ENCODE measurements around the gene DMC1. TPM values are rescaled to one million over a fixed set of nuclear protein-coding genes. Genes with fewer than 3 reads are reported as not detected.
A peak's percentile ranks its signal among the peaks of the same experiment; 100 is the strongest.

DMC1 gene
- total and polyA plus RNA-seq, 2 donors (not counting 3 experiments of a cell fraction or from before 2014, with no cell fraction given): 0.22 to 0.91 TPM

DNA sequence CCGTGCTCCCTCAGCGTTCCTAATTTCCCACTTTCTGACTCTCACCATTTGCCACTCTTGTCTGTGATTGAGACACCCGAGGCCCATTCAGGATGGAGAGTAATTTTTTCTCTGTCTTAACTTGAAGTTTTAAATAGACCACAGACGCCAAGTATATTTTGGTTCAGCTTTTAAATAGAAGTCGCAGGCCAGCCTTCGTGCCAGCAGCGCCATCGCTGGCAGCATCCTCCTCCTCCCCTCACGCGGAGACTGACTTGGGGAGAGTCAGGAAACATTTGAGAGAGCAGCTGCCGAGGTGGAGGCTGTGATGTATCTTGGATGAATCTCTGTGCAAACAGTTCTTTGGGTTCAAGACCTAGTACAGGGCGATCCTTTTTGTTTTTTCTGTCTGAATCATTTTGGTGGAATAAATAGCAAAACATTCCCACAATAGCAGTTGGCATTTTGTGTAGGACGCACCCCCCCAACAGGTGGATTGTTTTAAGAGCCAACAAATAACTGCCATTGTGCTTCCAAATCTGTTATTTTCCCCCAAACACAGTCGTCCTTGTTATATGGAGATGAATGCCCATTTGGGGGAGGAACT lies 889 bp upstream of the DMC1 start:
- intact Hi-C loops (cut with micrococcal nuclease) (loop anchor here (1.0 to 10.0 kb wide), 3 partner anchors 66 to 519 kb away; no protein-coding TSS in a partner anchor), dilution Hi-C loops (cut with MboI; ENCODE audit: extremely low pct_ligation_motif_present, low sequenced_read_pairs) (no loop called here)
- peak overlapping the region; percentile 79 for H2AFZ ChIP-seq (ENCODE audit: low read depth, low read length)
- peaks cover 0 to 2% of the 10 kb centered on the region in 2 experiments for H3K27me3 ChIP-seq (ENCODE audit: control insufficient read depth in 2 of 2, insufficient read depth in 2 of 2, low read length in 2 of 2)
- no peaks in the 10 kb centered on the region for H3K36me3 ChIP-seq (ENCODE audit: control insufficient read depth in 2 of 2, extremely low read depth in 1 of 2, insufficient read depth in 2 of 2, low read length in 2 of 2)
- H4K20me1 ChIP-seq (replicated peaks; ENCODE audit: control insufficient read depth, extremely low read depth, insufficient read depth, low read length): no peaks in the 10 kb centered on the region
- no peak for TF ChIP-seq FOS (IDR thresholded peaks at IDR 0.05; ENCODE audit: borderline replicate concordance, insufficient read depth, low read length)
- TF ChIP-seq, protein P1, sequence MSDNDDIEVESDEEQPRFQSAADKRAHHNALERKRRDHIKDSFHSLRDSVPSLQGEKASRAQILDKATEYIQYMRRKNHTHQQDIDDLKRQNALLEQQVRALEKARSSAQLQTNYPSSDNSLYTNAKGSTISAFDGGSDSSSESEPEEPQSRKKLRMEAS (IDR thresholded peaks at IDR 0.05; ENCODE audit: insufficient read depth, insufficient read length): no peak
- no peak for TF ChIP-seq GATA2 (IDR thresholded peaks at IDR 0.05; ENCODE audit: insufficient read depth, insufficient read length, low read depth, low read length)
- TF ChIP-seq, protein P2, sequence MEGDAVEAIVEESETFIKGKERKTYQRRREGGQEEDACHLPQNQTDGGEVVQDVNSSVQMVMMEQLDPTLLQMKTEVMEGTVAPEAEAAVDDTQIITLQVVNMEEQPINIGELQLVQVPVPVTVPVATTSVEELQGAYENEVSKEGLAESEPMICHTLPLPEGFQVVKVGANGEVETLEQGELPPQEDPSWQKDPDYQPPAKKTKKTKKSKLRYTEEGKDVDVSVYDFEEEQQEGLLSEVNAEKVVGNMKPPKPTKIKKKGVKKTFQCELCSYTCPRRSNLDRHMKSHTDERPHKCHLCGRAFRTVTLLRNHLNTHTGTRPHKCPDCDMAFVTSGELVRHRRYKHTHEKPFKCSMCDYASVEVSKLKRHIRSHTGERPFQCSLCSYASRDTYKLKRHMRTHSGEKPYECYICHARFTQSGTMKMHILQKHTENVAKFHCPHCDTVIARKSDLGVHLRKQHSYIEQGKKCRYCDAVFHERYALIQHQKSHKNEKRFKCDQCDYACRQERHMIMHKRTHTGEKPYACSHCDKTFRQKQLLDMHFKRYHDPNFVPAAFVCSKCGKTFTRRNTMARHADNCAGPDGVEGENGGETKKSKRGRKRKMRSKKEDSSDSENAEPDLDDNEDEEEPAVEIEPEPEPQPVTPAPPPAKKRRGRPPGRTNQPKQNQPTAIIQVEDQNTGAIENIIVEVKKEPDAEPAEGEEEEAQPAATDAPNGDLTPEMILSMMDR (IDR thresholded peaks at IDR 0.05; ENCODE audit: extremely low read depth in 1 of 2, insufficient read depth in 1 of 2, low read depth in 1 of 2, low read length in 2 of 2): no peak
- TF ChIP-seq EZH2 (IDR thresholded peaks at IDR 0.05; ENCODE audit: borderline replicate concordance, low read depth, low read length, severe bottlenecking): no peak
- TF ChIP-seq POLR2A (IDR thresholded peaks at IDR 0.05; ENCODE audit: low read depth, low read length): no peak
- TF ChIP-seq JUN (IDR thresholded peaks at IDR 0.05; ENCODE audit: borderline replicate concordance, insufficient read depth, insufficient read length, low read depth): no peak
- H3K27ac ChIP-seq (ENCODE audit: insufficient read depth, low read depth, low read length): no peak overlapping the region
- DNase-seq (ENCODE audit: low read depth, low spot score) (no peak), FAIRE-seq (peak; percentile 62)
- TSS peak; percentile 75 for BruUV-seq (replicated peaks)
- peak overlapping the region; percentile 43 for H3K9ac ChIP-seq (replicated peaks; ENCODE audit: extremely low read depth, insufficient read depth, low read length)
- H3K79me2 ChIP-seq (ENCODE audit: control insufficient read depth, insufficient read depth, low read length): no peaks in the 10 kb centered on the region
- peak overlapping the region; percentile 53 for H3K4me2 ChIP-seq (ENCODE audit: insufficient read depth, low read length)
- peaks cover 7% of the 10 kb centered on the region for H3K4me1 ChIP-seq (ENCODE audit: control insufficient read depth, extremely low read depth, insufficient read depth, low read length)
- peak overlapping the region; percentile 18 to 75 (median 59) for H3K4me3 ChIP-seq (replicated peaks in 1 of 3; ENCODE audit: insufficient read depth in 1 of 3, low read depth in 1 of 3, low read length in 3 of 3)
- H3K9me1 ChIP-seq (replicated peaks; ENCODE audit: control insufficient read depth, extremely low read depth, insufficient read depth, low read length): no peaks in the 10 kb centered on the region
- ChIA-PET POLR2A (interaction anchor here (0.7 kb wide), 1 partner anchor 82 kb away, joined by 3 read pairs; no protein-coding TSS in a partner anchor), CTCF (interaction anchor here (0.7 to 6.8 kb wide), 6 partner anchors 13 to 518 kb away, joined by 3 to 76 read pairs (median 4); no protein-coding TSS in a partner anchor)
- no peaks in the 10 kb centered on the region for H3K9me3 ChIP-seq (replicated peaks; ENCODE audit: control insufficient read depth, insufficient read depth, low read length)

All from endothelial cell of umbilical vein (primary cell).